GM18861 (cell line): ENCODE data around the gene GGA2.
"Not testable (repeated sequence)": the region's sequence is repeated elsewhere in the genome, so short reads cannot be mapped to it uniquely, and the experiment has no call there.

Experiments used
- ATAC-seq: cut with Tn5 transposase; IDR thresholded peaks from one replicate; pipeline ENCODE4 v1.9.1; 2021; ENCODE audit not compliant: unreplicated experiment

GGA2 gene

GRCh38 chr16:23510164-23510914, at the start of gene GGA2:
Gene GGA2 (minus strand): TSS chr16:23510494. CDS start chr16:23510411, 83 bp downstream.
- peak; percentile 54 for ATAC-seq

DNA sequence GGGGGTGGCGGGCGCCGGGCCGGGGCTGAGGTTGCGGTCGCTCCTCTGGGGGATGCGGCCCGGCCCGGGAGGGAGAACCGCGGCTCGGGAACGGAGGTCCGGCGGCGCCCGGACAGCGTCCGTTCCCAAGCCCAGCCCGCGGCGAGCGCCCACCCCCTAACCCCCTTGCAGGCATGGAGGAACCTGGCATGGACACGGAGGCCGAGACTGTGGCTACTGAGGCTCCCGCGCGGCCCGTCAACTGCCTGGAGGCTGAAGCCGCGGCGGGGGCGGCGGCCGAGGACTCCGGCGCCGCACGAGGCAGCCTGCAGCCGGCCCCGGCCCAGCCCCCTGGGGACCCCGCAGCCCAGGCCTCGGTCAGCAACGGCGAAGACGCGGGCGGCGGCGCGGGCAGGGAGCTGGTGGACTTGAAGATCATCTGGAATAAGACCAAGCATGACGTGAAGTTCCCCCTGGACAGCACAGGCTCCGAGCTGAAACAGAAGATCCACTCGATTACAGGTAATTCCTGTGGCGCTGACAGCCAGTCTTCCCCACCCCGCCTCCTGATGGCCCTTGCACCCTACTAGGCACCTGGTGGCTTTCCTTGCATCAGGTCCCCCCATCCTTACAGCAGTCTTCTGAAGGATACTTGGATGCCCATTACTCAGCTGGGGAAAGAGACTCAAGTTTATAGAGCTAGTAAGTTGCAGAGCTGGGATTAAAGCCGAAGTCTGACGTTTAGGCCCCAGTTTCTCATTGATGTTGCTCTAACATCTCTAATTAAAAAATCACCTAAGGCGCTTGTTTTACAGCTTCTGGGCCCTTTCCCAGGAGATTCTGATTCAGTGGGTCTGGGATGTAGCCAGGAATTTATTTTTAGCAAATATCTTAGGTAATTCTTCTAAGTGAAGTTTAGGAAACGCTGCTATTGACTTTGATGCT, 47.7 kb upstream of the GGA2 start:
- ATAC-seq, result no peak

GRCh38 chr16:23556881-23557778, 46.8 kb upstream of the GGA2 start, which contains the start of the genes EARS2 and UBFD1:
Gene EARS2 (minus strand): TSS chr16:23557350. CDS start chr16:23557343, 7 bp downstream.
Gene UBFD1 (plus strand): TSS chr16:23557727. CDS start chr16:23557743, 16 bp downstream.
- peak; percentile 82 for ATAC-seq

DNA sequence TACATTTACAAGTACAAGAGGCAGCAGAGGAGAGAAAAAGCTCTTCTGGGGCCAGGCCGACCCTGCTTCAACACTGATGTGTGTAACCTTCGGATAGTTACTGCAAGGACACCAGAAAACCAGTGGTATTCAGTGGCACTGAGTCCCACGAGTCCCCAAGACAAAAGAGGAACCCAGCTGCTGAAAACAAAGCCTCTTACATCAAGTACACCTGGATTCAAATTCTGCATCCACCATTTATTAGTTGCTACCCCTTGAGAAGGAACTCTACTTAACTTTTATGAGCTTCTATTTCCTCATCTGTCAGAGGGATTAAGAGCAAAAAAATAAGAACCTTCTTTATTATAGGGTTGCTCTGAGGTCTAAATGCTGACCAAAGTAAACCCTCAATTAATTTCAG, 44.2 kb upstream of the GGA2 start:
- no peak for ATAC-seq

GRCh38 chr16:23552161-23552560, 41.9 kb upstream of the GGA2 start:
- no peak for ATAC-seq

- ATAC-seq, result no peak
Observed at GRCh38 chr16:23549938-23550337, 39.6 kb upstream of the GGA2 start.

DNA sequence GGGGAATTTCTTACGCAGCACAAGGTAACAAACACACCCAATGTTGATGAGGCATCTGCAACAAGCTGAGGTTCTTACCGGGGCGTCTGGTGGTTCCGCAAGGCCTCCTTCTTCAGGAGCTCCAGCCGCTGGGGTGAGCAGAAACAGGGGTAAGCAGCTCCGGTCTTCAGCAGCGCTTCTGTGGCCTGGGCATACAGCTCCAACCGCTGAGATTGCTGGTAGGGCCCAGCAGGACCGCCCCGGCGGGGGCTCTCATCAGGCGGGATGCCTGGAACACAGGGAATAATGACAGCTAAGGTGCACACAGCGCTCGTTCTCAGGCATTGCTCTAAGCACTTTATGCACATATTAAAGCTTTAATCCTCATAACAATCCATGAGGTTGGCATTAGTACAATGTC, 34.1 kb upstream of the GGA2 start:
- no peak for ATAC-seq

DNA sequence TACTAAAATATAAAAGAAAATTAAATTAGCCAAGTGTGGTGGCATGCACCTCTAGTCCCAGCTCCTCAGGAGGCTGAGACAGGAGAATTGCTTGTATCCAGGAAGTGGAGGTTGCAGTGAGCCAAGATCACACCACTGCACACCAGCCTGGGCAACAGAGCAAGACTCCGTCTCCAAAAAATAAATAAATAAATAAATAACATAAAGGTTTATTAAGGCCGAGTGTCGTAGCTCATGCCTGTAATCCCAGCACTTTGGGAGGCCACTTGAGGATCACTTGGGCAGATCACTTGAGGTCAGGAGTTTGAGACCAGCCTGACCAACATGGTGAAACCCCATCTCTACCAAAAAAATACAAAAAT, 30.5 kb upstream of the GGA2 start:
- ATAC-seq, result not testable (repeated sequence)

DNA sequence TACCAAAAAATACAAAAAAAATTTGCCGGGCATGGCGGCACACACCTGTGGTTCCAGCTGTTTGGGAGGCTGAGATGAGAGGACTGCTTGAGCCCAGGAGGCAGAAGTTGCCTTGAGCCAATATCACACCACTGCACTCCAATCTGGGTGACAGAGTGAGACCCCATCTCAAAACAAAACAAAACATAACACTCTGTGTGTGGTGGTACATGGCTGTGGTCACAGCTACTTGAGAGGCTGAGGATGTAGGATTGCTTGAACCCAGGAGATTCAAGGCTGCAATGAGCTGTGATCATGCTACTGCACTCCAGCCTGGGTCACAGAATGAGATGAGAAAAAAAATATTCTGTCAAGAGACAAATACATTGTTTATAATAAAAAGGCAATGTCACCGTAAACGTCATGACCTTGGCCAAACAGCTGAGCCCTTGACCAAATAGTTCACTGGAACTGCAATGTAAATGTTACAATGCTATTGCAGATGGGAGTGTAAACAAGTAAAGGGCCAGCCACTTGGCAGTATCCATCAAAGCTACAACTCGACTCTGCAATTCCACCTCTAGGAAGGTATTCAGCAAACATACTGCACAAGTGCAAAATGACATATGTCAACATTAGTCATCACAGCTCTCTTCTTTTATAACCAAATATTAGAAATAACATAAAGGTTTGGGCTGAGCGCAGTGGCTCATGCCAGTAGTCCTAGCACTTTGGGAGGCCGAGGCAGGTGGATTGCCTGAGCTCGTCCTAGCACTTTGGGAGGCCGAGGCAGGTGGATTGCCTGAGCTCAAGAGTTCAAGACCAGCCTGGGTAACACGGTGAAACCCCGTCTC, 29.9 kb upstream of the GGA2 start:
- ATAC-seq, result no peak

GRCh38 chr16:23538919-23539278, 28.6 kb upstream of the GGA2 start:
- ATAC-seq, result no peak

- no peak for ATAC-seq
Observed at GRCh38 chr16:23537390-23537789, 27.1 kb upstream of the GGA2 start.

DNA sequence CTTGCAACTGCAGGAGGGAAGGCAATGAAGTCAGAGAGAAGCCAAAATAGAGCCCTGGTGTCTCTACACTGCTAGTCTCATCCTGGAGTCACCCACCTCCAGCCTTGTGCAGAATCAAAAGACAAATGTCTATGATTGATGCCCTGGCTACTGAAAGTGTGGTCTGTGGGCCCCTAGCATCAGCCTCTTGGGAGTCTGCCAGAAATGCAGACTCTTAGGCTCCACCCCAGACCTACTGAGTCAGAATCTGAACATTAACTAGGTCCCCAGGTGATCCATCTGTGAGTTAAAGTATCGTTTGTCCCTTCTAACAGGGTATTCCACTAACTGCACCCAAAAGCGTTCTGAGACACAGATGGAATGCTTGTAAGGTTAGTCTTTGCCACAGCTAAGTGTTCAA, 25.6 kb upstream of the GGA2 start:
- no peak for ATAC-seq

GRCh38 chr16:23534868-23535860, 24.9 kb upstream of the GGA2 start:
- no peak for ATAC-seq

GRCh38 chr16:23532448-23532847, 22.2 kb upstream of the GGA2 start:
- no peak for ATAC-seq

DNA sequence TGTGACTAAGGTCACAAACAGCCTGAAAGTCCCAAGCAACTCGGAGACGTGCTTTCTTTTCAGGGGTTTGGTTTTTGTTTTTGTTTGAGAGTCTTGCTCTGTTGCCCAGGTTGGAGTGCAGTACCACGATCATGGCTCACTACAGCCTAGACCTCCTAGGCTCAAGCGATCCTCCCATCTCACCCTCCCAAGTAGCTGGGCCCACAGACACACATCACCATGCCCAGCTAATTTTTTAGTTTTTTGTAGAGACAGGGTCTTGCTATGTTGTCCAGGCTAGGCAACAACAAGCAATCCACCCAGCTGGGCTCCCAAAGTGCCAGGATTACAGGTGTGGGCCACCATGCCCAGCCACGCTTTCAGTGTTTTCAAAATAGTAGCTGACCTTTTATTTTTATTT, 19.8 kb upstream of the GGA2 start:
- no peak for ATAC-seq

- ATAC-seq, result no peak
Observed at GRCh38 chr16:23528644-23529310, 18.5 kb upstream of the GGA2 start.

DNA sequence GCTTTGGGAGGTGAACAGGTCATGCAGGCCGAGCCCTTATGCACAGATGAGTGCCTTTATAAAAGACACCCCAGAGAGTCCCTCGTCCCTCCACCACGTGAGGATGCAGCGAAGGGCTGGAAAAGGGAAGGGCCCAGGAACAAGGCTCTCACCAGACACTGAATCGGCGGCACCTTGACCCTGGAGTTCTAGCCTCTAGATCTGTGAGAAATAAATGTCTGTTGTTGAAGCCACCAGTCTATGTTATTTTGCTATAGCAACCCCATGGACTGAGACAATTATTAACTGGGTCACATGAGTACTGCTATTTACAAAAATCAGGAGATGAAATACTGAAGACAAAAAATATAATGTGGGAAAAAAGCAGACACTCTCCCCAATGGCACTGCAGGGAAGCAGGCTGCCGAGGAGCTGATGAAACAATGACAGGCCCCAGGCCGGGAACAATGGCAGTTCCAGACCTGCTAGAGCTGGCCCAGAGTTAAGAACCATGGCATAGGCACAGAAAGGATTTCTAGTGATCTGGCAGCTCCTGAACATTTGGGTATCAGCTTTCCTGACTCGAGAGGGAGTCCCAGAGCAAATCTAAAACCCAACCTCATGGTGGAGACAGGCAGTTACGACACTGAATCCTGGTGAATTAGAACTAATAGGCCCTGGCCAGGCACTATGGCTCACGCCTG, 17.8 kb upstream of the GGA2 start:
- no peak for ATAC-seq

DNA sequence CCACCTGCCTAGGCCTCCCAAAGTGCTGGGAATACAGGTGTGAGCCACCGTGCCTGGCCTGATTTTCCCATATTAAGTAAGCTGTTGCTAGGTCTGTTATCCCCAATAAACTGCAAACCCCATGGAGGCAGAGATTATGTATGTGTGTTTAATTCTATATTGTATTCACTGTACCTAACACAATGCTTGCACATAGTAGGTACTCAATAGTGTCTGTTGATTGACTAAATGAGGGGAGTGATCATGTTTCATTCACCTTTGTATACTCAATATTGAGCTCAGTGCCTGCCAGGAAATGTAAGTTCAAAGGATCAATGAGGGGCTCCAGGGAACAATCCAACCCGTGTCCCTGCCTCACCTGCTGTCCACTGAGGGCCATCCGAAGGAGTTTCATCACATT, 14.6 kb upstream of the GGA2 start:
- ATAC-seq, result no peak
